ENCODE measurements around the gene DVL2.

DNA sequence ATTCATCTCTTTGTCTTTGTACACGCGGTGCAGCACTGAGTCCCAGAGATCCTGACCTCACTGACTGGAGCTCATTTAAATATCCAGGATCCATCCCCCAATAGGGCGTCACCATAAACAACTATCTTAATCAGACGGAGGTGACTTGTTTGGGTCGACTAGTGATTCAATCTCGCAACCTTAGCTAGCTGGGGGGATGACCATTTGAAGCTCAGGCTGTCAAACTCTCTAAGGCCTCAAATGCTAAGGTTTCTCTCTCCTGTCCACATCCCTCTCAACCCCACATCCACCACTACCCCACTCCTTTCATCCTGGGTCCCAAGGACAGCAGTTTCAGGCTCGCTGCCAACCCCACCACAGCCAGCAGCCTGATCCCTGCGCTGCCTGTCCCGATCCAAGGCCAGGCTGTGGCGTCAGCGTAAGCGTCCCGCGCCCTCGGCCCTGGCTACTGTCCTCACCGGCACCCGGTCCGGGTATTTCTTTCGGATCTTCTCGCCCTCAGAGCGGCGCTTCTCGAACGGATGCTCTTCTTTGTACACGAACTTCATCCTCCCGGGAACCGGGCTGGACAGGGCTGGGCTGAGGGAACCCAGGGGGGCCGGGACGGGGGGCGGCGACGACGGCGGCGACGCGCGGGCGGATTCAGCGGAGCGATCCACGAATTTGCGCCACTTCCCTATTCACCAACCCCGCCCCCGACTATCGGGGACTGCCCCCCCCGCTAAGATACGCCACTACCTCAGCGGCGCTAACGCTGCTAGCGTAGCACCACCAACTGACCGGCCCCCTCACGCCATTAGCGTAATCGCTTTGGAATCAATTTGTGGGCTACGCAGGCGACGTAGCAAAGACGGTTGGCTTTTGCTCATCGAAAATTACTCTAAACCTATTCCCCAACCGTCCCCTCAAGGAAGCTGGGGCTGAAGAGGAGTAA is 7.7 kb upstream of the DVL2 start, which contains the start of gene GABARAP:
- TF ChIP-seq, protein P1, sequence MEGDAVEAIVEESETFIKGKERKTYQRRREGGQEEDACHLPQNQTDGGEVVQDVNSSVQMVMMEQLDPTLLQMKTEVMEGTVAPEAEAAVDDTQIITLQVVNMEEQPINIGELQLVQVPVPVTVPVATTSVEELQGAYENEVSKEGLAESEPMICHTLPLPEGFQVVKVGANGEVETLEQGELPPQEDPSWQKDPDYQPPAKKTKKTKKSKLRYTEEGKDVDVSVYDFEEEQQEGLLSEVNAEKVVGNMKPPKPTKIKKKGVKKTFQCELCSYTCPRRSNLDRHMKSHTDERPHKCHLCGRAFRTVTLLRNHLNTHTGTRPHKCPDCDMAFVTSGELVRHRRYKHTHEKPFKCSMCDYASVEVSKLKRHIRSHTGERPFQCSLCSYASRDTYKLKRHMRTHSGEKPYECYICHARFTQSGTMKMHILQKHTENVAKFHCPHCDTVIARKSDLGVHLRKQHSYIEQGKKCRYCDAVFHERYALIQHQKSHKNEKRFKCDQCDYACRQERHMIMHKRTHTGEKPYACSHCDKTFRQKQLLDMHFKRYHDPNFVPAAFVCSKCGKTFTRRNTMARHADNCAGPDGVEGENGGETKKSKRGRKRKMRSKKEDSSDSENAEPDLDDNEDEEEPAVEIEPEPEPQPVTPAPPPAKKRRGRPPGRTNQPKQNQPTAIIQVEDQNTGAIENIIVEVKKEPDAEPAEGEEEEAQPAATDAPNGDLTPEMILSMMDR (IDR thresholded peaks at IDR 0.05), result peak in 1 of 6 experiments; percentile 9
- TF ChIP-seq POLR2A (IDR thresholded peaks at IDR 0.05), result peak; percentile 57 to 85
